ENCODE results near the gene RAB39A. TPM values are rescaled to one million over a fixed set of nuclear protein-coding genes. Genes with fewer than 3 reads are reported as not detected.
A peak's percentile ranks its signal among the peaks of the same experiment; 100 is the strongest.

RAB39A gene
- total and polyA plus RNA-seq, 10 of the 15 experiments (the other 5 are each of a cell fraction or from before 2014, with no cell fraction given): 0.10 to 9.2 (median 4.9) TPM

- ChIA-PET SMC1A (ENCODE audit: uncharacterized antibody, unreplicated experiment) (interaction anchor here (0.8 to 1.7 kb wide), 6 partner anchors 9 to 175 kb away, joined by 3 to 5 read pairs (median 3); no protein-coding TSS in a partner anchor), POLR2A (no interaction called here), RAD21 (ENCODE audit: unreplicated experiment) (interaction anchor here (0.5 kb wide), 1 partner anchor 61 kb away, joined by 3 read pairs; no protein-coding TSS in a partner anchor), CTCF (interaction anchor here (0.7 to 3.8 kb wide), 47 partner anchors 9 to 378 kb away, joined by 3 to 36 read pairs (median 4); no protein-coding TSS in a partner anchor)
- no peaks in the 10 kb centered on the region for H3K9me3 ChIP-seq (replicated peaks; ENCODE audit: control insufficient read depth, insufficient read depth, low read length)
- H3K27me3 ChIP-seq (replicated peaks in 1 of 2; ENCODE audit: control insufficient read depth in 2 of 2, insufficient read depth in 2 of 2, low read length in 1 of 2): no peaks in the 10 kb centered on the region
- no peak for FAIRE-seq
- H3K9ac ChIP-seq (ENCODE audit: control insufficient read depth, insufficient read depth, low read length): no peak overlapping the region
- no peak overlapping the region for H3K4me2 ChIP-seq (ENCODE audit: control insufficient read depth, insufficient read depth)
- H3K27ac ChIP-seq (ENCODE audit: control insufficient read depth, insufficient read depth): no peak overlapping the region
- no TSS peak for BruUV-seq (replicated peaks)
- no peak overlapping the region for H3K4me3 ChIP-seq
- WGBS (ENCODE audit: insufficient coverage, insufficient replicate concordance, low lambda C conversion rate, missing lambda C conversion rate): 12% methylated on average over 13 of the region's 13 CpGs
- no peak for DNase-seq (ENCODE audit: low read depth, low spot score)
- intact Hi-C loops (cut with micrococcal nuclease; ENCODE audit: unreplicated experiment): no loop called here
- H3K79me2 ChIP-seq (ENCODE audit: control insufficient read depth, insufficient read depth, low read length): no peaks in the 10 kb centered on the region
- no peaks in the 10 kb centered on the region for H3K36me3 ChIP-seq (ENCODE audit: control insufficient read depth in 2 of 2, insufficient read depth in 2 of 2, low read length in 1 of 2)
- peak; percentile 91 for ATAC-seq
- TF ChIP-seq HDAC2 (IDR thresholded peaks at IDR 0.05): no peak
- peak; percentile 35; the same call in 1 of the 2 replicates for TF ChIP-seq EED (IDR thresholded peaks at IDR 0.05; ENCODE audit: low read depth)
- no peak for TF ChIP-seq CBX5 (IDR thresholded peaks at IDR 0.05; ENCODE audit: low read depth)
- peak; percentile 25; the same call in 1 of the 2 replicates for TF ChIP-seq RAD21 (IDR thresholded peaks at IDR 0.05; ENCODE audit: insufficient read depth, low read depth, low read length)
- TF ChIP-seq MYC (IDR thresholded peaks at IDR 0.05; ENCODE audit: insufficient read depth, insufficient read length, insufficient replicate concordance, low read length, severe bottlenecking): no peak
- TF ChIP-seq YBX1 (IDR thresholded peaks at IDR 0.05): no peak
- peak; percentile 32; the same call in 1 of the 2 replicates for TF ChIP-seq SMC3 (IDR thresholded peaks at IDR 0.05; ENCODE audit: borderline replicate concordance, low read length)
- TF ChIP-seq ZBTB11 (CRISPR knock-in tag; IDR thresholded peaks at IDR 0.05): no peak
- TF ChIP-seq, protein P1, sequence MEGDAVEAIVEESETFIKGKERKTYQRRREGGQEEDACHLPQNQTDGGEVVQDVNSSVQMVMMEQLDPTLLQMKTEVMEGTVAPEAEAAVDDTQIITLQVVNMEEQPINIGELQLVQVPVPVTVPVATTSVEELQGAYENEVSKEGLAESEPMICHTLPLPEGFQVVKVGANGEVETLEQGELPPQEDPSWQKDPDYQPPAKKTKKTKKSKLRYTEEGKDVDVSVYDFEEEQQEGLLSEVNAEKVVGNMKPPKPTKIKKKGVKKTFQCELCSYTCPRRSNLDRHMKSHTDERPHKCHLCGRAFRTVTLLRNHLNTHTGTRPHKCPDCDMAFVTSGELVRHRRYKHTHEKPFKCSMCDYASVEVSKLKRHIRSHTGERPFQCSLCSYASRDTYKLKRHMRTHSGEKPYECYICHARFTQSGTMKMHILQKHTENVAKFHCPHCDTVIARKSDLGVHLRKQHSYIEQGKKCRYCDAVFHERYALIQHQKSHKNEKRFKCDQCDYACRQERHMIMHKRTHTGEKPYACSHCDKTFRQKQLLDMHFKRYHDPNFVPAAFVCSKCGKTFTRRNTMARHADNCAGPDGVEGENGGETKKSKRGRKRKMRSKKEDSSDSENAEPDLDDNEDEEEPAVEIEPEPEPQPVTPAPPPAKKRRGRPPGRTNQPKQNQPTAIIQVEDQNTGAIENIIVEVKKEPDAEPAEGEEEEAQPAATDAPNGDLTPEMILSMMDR (IDR thresholded peaks at IDR 0.05 in 2 of 3, conservative IDR thresholded peaks at IDR 0.05 in 1 of 3; ENCODE audit: control insufficient read depth in 2 of 3, extremely low read depth in 1 of 3, insufficient read depth in 1 of 3, low read depth in 3 of 3, low read length in 3 of 3): peak; percentile 60 to 82 (median 70)
- no peak for TF ChIP-seq KLF5 (IDR thresholded peaks at IDR 0.05; ENCODE audit: partially characterized antibody)
- in situ Hi-C loops (cut with MboI): no loop called here
- H2AFZ ChIP-seq (ENCODE audit: control insufficient read depth, low read depth, low read length): no peak overlapping the region
- H3K4me1 ChIP-seq (ENCODE audit: control insufficient read depth, insufficient read depth, low read length): no peaks in the 10 kb centered on the region
- no peaks in the 10 kb centered on the region for H4K20me1 ChIP-seq (ENCODE audit: control insufficient read depth, insufficient read depth)
These were observed 11.5 kb upstream of the RAB39A start for GRCh38 chr11:107916671-107917241.
